GM12873 (cell line): ENCODE measurements around the gene NMT2.

Experiments used
- TF ChIP-seq, protein P1 (sequence below): IDR thresholded peaks from 2 replicates; pipeline ENCODE4 v1.5.1; 2012; ENCODE audit warnings: low read depth, mild to moderate bottlenecking, moderate library complexity, low read length, control low read depth; ENCODE audit not compliant: insufficient read depth; ENCODE audit errors: missing control alignments

The NMT2 gene

DNA sequence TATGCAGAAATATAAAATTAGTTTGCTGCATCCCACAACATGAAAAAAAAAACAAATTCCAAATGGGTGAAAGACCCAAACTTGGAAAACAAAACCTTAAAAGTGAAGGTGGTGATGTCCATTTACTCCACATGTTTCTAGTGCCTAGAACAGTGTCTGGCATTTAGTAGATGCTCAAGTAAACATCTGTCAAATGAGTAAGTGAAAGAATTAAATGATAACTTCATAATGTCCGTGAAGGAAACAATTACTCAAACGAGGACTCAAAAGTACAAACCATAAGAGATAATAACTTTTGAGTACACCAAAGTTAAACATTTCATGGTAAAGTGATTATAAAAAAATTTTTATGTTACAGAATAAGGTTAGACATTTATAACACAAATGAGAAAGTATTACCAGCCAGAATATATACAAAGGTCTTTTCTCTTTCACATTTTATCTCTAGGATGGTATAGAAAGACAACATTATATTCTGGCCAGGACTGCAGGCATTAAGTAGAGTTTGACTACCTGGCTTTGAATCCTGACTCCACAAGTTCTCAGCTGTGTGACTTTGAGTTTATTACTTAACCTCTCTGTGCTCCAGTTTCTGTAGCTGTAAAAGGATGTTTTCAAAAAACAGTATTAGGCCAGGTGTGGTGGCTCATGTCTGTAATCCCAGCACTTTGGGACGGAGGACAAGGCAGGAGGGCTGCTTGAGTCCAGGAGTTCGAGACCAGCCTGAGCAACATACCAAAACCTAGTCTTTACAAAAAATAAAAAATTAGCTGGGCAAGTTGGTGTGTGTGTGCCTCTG, 20.7 kb downstream of the NMT2 start:
- TF ChIP-seq, protein P1, sequence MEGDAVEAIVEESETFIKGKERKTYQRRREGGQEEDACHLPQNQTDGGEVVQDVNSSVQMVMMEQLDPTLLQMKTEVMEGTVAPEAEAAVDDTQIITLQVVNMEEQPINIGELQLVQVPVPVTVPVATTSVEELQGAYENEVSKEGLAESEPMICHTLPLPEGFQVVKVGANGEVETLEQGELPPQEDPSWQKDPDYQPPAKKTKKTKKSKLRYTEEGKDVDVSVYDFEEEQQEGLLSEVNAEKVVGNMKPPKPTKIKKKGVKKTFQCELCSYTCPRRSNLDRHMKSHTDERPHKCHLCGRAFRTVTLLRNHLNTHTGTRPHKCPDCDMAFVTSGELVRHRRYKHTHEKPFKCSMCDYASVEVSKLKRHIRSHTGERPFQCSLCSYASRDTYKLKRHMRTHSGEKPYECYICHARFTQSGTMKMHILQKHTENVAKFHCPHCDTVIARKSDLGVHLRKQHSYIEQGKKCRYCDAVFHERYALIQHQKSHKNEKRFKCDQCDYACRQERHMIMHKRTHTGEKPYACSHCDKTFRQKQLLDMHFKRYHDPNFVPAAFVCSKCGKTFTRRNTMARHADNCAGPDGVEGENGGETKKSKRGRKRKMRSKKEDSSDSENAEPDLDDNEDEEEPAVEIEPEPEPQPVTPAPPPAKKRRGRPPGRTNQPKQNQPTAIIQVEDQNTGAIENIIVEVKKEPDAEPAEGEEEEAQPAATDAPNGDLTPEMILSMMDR, result no peak

DNA sequence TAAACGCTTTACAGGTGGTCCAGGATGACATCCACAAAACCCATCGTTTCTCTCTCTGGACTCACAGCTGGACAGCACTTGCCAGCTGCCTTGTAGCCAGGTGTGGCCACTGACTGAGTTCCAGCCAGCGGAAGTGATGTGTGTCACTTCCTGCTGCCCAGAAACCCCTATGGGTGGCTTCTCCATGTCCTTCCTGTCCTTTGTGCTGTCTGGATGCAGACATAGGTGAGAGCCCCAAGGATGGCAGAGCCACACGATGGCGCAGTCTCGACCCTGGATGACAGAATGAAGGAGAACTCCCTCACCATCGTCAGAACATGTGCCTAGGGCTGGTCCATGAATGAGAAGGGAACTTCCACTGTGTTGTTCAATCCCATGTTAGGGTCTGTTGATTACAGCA, 22.1 kb downstream of the NMT2 start:
- TF ChIP-seq, protein P1, result no peak

DNA sequence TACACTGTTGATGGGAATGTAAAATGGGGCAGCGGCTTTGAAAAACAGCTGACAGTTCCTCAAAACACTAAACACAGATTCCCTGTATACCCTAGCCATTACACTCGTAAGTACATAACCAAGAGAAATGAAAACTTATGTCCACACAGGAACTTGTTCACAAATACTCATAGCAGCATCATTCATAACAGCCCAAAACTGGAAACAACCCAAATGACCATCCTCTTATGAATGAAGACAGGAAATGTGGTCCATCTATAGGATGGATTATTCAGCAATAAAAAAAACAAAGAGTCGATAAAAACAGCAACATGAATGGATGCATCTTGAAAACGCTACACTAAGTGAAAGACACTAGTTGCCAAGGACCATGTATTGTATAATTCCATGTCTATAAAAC, 23.7 kb downstream of the NMT2 start:
- TF ChIP-seq, protein P1, result no peak

DNA sequence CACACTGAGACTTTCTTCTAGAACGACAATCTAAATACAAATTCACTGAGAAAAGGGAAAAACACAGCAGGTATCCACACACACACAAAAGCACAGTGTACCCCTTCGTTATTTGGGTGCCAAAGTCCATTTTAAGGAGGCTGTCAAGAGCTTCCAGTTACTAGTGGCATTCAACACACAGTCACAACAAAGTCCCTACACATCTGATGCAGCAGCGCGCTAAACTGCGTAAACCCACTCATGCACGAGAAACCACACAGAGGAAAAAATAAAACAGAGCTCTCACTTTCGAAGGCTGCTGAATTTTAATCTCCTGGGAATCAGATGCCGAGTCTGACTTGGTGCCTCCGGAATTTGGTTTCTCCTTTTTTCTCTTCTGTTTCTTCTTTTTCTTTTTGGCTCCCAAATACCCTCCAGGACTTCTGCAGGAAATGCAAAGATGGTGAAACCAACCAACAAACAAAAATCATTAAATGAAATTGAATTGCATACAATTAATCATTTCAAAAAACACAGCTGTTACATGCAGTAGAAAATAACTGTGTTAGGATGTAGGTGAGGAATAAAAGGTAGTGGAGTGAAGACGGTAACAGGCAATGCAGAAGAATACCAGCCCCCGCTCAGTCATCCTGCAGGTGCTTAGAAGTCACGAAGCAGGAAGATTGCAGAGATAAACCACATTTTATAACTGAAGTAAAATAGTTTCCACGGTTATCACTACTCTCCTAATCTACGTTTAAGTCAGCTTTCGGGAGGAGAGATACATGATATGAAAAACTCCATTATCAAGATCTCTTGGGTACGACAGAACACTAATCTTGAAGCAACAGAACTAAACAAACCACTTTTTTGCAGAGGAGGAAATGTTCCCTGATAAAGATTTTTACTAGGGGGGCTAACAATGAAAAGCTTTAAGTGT, 27.1 kb downstream of the NMT2 start:
- TF ChIP-seq, protein P1, result no peak

DNA sequence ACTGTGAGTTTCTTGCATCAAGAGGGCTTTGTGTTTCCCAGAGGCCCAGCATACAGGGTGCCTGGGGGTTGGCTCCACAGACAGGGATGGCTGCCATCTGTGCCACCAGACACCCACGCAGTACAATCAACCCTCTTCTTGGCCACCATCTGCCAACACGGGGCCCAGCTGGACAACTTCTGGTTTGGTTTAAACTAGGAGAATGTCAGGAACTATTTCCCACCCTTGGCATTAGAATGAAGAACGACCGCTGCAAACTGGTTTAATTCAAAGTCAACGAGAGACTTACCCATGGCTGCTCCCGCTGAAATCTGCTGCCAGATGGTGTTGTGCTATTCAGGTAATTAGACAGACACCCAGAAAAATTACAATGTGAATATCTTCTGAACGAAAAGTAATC, 27.8 kb downstream of the NMT2 start:
- TF ChIP-seq, protein P1, result no peak

DNA sequence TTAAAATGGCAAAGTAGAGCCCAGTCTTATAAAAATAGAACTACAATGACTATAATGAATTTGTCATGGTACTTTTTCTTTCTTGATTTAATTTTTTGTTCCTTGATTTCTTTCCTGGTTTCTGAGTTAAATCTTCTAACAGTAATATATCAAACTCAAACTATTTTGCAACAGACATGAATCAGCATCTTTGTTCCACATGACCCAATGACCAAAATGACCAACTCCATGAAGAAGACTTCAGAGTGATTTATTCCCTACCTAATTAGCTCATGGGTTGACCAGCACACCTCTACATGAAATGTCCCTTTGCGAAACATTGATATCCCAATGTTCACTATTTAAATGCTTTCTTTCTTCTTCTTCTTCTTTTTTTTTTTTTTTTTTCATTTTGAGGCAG, 30.9 kb downstream of the NMT2 start:
- TF ChIP-seq, protein P1, result no peak

DNA sequence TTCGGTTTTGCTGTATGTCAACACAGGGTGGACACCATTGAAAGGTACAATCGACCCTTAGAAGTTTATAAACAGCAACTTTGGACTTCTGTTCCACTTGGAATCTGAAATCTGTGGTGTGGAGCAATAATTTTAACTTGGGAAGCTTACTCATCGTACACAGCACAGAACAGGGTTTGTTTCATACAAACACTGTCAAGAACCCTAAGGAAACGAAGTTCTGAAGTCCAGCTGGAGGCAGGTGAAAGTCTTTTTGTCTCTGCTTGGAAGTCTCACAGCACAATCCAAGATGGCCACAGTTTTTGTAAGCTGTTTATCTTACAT, 31.5 kb downstream of the NMT2 start:
- TF ChIP-seq, protein P1, result no peak
